ENCODE measurements around the gene THSD7A.

DNA sequence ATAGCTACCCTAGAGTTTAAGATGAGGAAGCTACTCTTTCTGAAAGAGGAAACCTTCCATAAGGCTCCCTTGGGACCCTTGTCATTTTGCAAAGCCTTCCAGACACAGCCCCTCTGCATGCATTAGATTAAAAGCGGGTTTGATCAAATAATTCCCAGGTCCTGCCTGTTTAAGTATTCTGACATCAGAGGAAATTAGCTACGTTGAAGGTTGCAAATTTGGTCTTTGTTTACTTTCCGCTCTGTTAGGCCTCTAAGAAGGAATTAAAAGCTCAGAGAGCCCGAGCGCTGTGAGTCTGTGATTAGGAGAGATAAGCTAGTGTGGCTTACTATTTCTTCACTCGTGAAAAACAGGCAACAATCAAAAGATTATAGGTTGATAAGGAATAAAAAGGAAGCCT lies 1.4 kb upstream of the THSD7A start:
- TF ChIP-seq, protein P1, sequence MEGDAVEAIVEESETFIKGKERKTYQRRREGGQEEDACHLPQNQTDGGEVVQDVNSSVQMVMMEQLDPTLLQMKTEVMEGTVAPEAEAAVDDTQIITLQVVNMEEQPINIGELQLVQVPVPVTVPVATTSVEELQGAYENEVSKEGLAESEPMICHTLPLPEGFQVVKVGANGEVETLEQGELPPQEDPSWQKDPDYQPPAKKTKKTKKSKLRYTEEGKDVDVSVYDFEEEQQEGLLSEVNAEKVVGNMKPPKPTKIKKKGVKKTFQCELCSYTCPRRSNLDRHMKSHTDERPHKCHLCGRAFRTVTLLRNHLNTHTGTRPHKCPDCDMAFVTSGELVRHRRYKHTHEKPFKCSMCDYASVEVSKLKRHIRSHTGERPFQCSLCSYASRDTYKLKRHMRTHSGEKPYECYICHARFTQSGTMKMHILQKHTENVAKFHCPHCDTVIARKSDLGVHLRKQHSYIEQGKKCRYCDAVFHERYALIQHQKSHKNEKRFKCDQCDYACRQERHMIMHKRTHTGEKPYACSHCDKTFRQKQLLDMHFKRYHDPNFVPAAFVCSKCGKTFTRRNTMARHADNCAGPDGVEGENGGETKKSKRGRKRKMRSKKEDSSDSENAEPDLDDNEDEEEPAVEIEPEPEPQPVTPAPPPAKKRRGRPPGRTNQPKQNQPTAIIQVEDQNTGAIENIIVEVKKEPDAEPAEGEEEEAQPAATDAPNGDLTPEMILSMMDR (IDR thresholded peaks at IDR 0.05; ENCODE audit: low read length): no peak
- TF ChIP-seq EZH2phosphoT487 (IDR thresholded peaks at IDR 0.05; ENCODE audit: low read length): no peak
- TF ChIP-seq EZH2 (optimal IDR thresholded peaks at IDR 0.05; ENCODE audit: low read depth, low read length): no peak
